ENCODE measurements around the gene DEFB127.
"Not testable (repeated sequence)": the region's sequence is repeated elsewhere in the genome, so short reads cannot be mapped to it uniquely, and the experiment has no call there.

Gene DEFB127

GRCh38 chr20:157154-157553 is at the start of gene DEFB127:
DEFB127 (plus strand) TSS chr20:157454; CDS start chr20:157545, 91 bp downstream.
- DNase-seq (ENCODE audit: low spot score): no peak

DNA sequence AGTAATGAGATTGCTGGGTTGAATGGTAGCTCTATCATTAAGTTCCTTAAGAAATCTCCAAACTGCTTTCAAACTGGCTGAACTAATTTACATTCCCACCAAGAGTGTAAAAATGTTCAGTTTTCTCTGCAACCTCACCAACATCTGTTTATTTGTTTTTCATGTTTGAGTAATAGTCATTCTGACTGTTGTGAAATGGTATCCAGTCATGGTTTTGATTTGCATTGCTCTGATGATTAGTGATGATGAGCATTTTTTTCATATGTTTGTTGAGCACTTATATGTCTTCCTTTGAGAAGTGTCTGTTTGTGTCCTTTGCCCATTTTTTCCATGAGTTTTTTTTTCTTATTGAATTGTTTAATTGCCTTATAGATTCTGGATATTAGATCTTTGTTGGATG is 44.9 kb upstream of the DEFB127 start:
- DNase-seq (ENCODE audit: low spot score): no peak

GRCh38 chr20:117518-117917 is 39.7 kb upstream of the DEFB127 start:
- no peak for DNase-seq (ENCODE audit: low spot score)

DNA sequence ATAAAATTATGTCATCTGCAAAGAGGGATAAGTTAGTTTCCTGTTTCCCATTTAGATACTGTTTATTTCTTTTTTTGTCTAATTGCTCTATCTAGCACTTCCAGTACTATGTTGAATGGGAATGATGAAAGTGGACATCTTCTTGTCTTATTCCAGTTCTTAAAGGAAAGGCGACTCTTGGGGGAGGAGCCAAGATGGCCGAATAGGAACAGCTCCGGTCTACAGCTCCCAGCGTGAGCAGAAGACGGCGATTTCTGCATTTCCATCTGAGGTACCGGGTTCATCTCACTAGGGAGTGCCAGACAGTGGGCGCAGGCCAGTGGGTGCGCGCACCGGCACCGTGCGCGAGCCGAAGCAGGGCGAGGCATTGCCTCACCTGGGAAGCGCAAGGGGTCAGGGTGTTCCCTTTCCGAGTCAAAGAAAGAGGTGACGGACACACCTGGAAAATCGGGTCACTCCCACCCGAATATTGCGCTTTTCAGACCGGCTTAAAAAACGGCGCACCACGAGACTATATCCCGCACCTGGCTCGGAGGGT is 27.4 kb upstream of the DEFB127 start:
- DNase-seq (ENCODE audit: low spot score): not testable (repeated sequence)

DNA sequence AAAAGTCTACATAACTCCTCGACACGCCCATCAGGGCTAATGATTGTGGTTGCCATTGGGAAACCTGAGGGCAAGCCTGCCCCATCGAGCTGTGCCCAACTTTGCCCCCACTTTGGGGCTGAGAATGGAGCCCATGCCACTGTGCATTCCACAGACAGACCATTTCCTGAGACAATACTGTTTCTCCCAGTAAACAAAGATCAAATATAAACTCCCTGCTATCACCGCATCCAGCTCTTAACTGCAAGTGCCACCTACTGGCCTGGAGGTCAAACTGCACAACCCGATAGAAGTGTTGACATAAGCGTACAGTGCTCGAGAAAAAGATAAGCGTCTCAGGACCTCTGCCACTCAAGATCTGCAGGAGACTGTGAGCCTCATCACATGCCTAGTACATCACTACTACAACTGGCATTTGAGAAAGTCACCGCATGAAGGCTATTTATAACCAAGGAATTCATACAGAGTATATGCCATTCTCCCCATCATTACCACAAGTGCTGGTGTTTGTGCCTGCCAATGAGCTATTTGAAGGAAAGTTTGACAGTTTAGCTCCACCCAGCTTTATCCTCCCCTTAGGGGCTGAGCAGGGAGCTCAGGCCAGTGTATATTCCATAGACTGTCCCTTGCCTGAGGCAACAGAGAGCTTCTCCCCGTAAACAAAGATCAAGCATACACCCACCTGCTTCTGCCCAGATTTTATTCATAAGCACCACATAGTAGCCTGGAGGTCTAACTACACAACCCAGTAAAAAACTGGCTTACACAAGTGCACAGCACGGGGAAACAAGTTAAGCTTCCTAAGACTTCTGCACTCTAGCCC is 19.4 kb upstream of the DEFB127 start:
- DNase-seq (ENCODE audit: low spot score): no peak

- DNase-seq (ENCODE audit: low spot score): no peak
Observed at GRCh38 chr20:142290-142689, 15.0 kb upstream of the DEFB127 start, which contains the start of gene DEFB126. DEFB126 (plus strand) TSS chr20:142590; CDS start chr20:142629, 39 bp downstream.

DNA sequence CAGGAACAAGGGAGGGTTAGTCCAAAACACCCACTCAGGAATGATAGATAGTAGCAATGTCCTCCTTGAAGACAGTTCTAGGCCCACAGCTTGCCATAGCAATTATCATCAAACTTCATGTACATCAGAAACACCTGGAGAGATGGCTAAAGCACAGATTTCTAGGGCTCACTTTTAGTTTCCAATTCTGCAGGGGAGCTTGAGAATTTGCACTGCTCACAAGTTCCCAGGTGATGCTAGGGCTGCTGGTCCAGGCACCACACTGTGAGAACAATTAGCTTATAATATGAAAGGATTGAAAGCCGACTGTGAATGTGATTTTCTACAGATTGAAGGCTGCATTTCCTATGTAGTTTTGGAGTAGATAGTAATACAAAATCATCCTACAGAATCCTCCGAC is 11.4 kb upstream of the DEFB127 start:
- DNase-seq (ENCODE audit: low spot score): no peak

GRCh38 chr20:152131-152530 is 5.1 kb upstream of the DEFB127 start:
- DNase-seq (ENCODE audit: low spot score): no peak

DNA sequence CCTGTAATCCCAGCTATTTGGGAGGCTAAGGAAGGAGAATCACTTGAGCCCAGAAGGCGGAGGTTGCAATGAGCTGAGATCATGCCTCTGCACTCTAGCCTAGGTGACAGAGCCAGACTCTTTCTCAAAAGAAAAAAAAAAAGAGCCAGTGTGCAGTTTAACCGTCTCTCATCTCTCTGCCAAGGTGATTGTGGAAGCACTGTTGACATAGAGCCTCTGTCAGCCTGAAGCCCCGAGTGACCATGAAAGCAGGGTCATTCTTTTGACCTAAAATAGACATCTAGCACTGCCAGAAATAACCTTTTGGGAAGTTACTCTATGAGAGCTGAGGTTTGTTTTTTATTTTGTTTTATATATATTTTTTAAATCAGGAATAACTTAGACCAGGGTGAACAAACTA is 7.4 kb downstream of the DEFB127 start:
- no peak for DNase-seq (ENCODE audit: low spot score)

GRCh38 chr20:168876-169275 is 11.6 kb downstream of the DEFB127 start:
- DNase-seq (ENCODE audit: low spot score): no peak

DNA sequence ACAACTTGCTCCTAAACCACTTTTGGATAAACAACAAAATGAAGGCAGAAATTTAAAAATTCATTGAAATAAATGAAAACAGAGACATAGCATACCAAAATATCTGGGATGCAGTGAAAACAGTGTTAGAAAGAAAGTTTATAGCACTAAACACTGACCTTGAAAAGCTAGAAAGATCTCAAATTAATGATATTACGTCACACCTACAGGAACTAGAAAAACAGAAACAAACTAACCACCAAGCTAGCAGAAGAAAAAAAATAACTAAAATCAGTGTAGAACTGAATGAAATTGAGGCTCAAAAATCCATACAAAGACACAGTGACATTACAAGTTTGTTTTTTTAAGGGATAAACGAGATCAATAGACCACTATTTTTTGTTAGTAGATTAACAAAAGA is 27.0 kb downstream of the DEFB127 start:
- no peak for DNase-seq (ENCODE audit: low spot score)

DNA sequence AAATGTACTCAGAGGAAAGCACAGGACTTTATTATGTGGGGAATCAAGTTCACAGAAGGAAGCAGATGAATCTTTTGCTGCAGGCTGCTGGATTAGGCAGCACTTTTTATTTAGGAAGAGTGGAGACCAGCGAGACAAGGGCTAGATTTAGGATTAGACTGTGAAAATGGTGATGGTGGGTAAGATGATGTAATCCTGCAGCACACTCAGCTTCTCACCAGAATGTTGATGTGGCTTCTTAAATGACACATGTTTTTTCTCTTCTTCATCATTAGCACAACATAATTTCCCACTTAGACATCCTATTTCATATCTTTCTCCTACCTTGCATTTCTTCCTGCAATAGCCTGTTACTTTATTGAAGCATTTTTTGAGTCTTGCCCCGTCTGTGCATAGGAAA is 30.5 kb downstream of the DEFB127 start:
- no peak for DNase-seq (ENCODE audit: low spot score)

- DNase-seq (ENCODE audit: low spot score): no peak
Observed at GRCh38 chr20:189611-190010, 32.4 kb downstream of the DEFB127 start, which contains the start of gene DEFB128. DEFB128 (minus strand) TSS chr20:189711; CDS start chr20:189623, 88 bp downstream.

- DNase-seq (ENCODE audit: low spot score): no peak
Observed at GRCh38 chr20:198225-198624, 41.0 kb downstream of the DEFB127 start.

GRCh38 chr20:199996-200395 is 42.7 kb downstream of the DEFB127 start:
- DNase-seq (ENCODE audit: low spot score): no peak

GRCh38 chr20:203630-204029 is 46.4 kb downstream of the DEFB127 start:
- not testable (repeated sequence) for DNase-seq (ENCODE audit: low spot score)
